ENCODE measurements around the gene CSTPP1.
"Not testable (repeated sequence)": the region's sequence is repeated elsewhere in the genome, so short reads cannot be mapped to it uniquely, and the experiment has no call there.

CSTPP1 gene

GRCh38 chr11:47183031-47183856 lies 246.7 kb downstream of the CSTPP1 start:
- DNase-seq (ENCODE audit: low spot score) = no peak

GRCh38 chr11:47183969-47184368 lies 247.4 kb downstream of the CSTPP1 start:
- no peak for DNase-seq (ENCODE audit: low spot score)

GRCh38 chr11:47184711-47185304 lies 248.2 kb downstream of the CSTPP1 start:
- DNase-seq (ENCODE audit: low spot score) = peak; percentile 35

- peak; percentile 64 for DNase-seq (ENCODE audit: low spot score)
Measured at GRCh38 chr11:47185305-47186075, 248.9 kb downstream of the CSTPP1 start.

GRCh38 chr11:47186076-47186699 lies 249.6 kb downstream of the CSTPP1 start, which contains the start of gene PACSIN3:
TSS of gene PACSIN3 (minus strand) at chr11:47186434. CDS start at chr11:47182727, 3,707 bp downstream.
- DNase-seq (ENCODE audit: low spot score) = peak; percentile 86

GRCh38 chr11:47186700-47187695 lies 250.4 kb downstream of the CSTPP1 start:
- DNase-seq (ENCODE audit: low spot score) = peak; percentile 88

- DNase-seq (ENCODE audit: low spot score) = no peak
Measured at GRCh38 chr11:47187723-47188122, 251.2 kb downstream of the CSTPP1 start.

GRCh38 chr11:47188259-47188658 lies 251.7 kb downstream of the CSTPP1 start:
- DNase-seq (ENCODE audit: low spot score) = peak; percentile 6

- DNase-seq (ENCODE audit: low spot score) = no peak
Measured at GRCh38 chr11:47189100-47189834, 252.7 kb downstream of the CSTPP1 start.

GRCh38 chr11:47191137-47191536 lies 254.6 kb downstream of the CSTPP1 start:
- DNase-seq (ENCODE audit: low spot score) = not testable (repeated sequence)

- no peak for DNase-seq (ENCODE audit: low spot score)
Measured at GRCh38 chr11:47192111-47192510, 255.6 kb downstream of the CSTPP1 start.

- not testable (repeated sequence) for DNase-seq (ENCODE audit: low spot score)
Measured at GRCh38 chr11:47198161-47198560, 261.6 kb downstream of the CSTPP1 start.

GRCh38 chr11:47201015-47201414 lies 264.5 kb downstream of the CSTPP1 start:
- DNase-seq (ENCODE audit: low spot score) = no peak

- no peak for DNase-seq (ENCODE audit: low spot score)
Measured at GRCh38 chr11:47202576-47202975, 266.0 kb downstream of the CSTPP1 start.

- no peak for DNase-seq (ENCODE audit: low spot score)
Measured at GRCh38 chr11:47204637-47204989, 268.1 kb downstream of the CSTPP1 start.

- not testable (repeated sequence) for DNase-seq (ENCODE audit: low spot score)
Measured at GRCh38 chr11:47206577-47206976, 270.0 kb downstream of the CSTPP1 start.

GRCh38 chr11:47207459-47207858 lies 270.9 kb downstream of the CSTPP1 start:
- no peak for DNase-seq (ENCODE audit: low spot score)

- not testable (repeated sequence) for DNase-seq (ENCODE audit: low spot score)
Measured at GRCh38 chr11:47208008-47208552, 271.5 kb downstream of the CSTPP1 start.

- no peak for DNase-seq (ENCODE audit: low spot score)
Measured at GRCh38 chr11:47208628-47209027, 272.1 kb downstream of the CSTPP1 start.
